RWPE2 (cell line): ENCODE results near the gene PODXL.

Experiments
- ATAC-seq: fragments of 200-7000 bp; cut with Tn5 transposase; 3 replicates; pipeline ENCODE4 v1.9.1; 2021; ENCODE audit warnings: low read depth
- DNase-seq: peaks from one replicate; pipeline ENCODE4 v3.0.0-alpha.2; 2020; ENCODE audit warnings: low spot score
- H3K27ac ChIP-seq: fragments of 450-650 bp; 2 replicates; pipeline ENCODE4 v1.5.1; 2017; ENCODE audit warnings: mild to moderate bottlenecking; ENCODE audit not compliant: poor library complexity, severe bottlenecking
- H3K27me3 ChIP-seq: fragments of 250-450 bp; sonication (Bioruptor Pico); 2 replicates; pipeline ENCODE4 v1.5.1; 2021; ENCODE audit warnings: mild to moderate bottlenecking, moderate library complexity; ENCODE audit not compliant: insufficient read depth, poor library complexity, severe bottlenecking
- H3K36me3 ChIP-seq: fragments of 250-450 bp; sonication (Bioruptor Pico); 2 replicates; pipeline ENCODE4 v1.5.1; 2020; ENCODE audit warnings: low read depth, mild to moderate bottlenecking, moderate library complexity
- H3K4me1 ChIP-seq: fragments of 250-450 bp; sonication (Bioruptor Pico); 2 replicates; pipeline ENCODE4 v1.5.1; 2021; ENCODE audit warnings: mild to moderate bottlenecking, moderate library complexity; ENCODE audit not compliant: insufficient read depth, poor library complexity, severe bottlenecking
- H3K4me3 ChIP-seq: fragments of 250-450 bp; sonication (Bioruptor Pico); 2 replicates; pipeline ENCODE4 v1.5.1; 2021; ENCODE audit warnings: mild to moderate bottlenecking, moderate library complexity; ENCODE audit not compliant: severe bottlenecking
- H3K9me3 ChIP-seq: fragments of 250-450 bp; sonication (Bioruptor Pico); 2 replicates; pipeline ENCODE4 v1.5.1; 2021; ENCODE audit warnings: mild to moderate bottlenecking, moderate library complexity; ENCODE audit not compliant: severe bottlenecking
- TF ChIP-seq, protein P1 (sequence below): fragments of 450-650 bp; IDR thresholded peaks from one replicate; pipeline ENCODE4 v1.5.1; 2017; ENCODE audit warnings: mild to moderate bottlenecking, moderate library complexity; ENCODE audit not compliant: poor library complexity, severe bottlenecking

The PODXL gene

DNA sequence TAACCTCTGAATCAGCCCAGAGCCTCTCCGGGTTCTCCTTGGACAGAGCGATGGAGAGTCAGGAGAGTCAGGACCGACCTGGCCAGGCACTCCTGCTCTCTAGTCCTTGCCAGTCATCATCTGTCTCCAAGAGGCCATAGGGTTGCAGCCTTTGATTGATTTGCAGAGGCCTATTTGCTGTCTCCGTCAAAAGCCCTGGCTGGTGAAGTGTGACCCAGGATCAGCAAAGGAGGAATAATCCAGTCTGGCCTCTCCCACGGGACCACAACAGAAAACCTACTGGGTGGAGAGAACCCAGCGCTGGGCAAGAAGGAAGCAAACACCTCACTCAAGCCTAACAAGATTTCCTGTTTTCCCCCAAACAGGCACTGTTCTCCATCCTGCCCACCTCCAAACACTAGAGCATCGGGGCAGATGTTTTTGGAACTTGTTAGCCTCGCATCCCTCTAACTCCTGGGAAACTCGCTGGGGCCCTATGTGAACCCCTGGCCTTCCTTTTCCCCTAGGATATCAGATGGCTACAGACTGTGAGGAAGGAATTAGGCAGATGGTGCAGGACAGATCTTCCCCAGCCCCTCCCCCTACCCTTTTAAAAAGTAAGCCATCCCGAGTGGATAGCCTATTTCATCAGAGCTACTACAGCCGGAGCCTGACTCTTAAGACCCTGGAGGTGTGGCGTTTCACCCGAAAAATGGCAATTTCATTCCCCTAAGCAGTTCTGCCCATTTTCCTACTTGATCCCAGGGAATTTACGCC, 54.3 kb downstream of the PODXL start:
- no peaks in the 10 kb centered on the region for H3K27me3 ChIP-seq
- no peak overlapping the region for H3K27ac ChIP-seq
- no peaks in the 10 kb centered on the region for H3K9me3 ChIP-seq
- TF ChIP-seq, protein P1, sequence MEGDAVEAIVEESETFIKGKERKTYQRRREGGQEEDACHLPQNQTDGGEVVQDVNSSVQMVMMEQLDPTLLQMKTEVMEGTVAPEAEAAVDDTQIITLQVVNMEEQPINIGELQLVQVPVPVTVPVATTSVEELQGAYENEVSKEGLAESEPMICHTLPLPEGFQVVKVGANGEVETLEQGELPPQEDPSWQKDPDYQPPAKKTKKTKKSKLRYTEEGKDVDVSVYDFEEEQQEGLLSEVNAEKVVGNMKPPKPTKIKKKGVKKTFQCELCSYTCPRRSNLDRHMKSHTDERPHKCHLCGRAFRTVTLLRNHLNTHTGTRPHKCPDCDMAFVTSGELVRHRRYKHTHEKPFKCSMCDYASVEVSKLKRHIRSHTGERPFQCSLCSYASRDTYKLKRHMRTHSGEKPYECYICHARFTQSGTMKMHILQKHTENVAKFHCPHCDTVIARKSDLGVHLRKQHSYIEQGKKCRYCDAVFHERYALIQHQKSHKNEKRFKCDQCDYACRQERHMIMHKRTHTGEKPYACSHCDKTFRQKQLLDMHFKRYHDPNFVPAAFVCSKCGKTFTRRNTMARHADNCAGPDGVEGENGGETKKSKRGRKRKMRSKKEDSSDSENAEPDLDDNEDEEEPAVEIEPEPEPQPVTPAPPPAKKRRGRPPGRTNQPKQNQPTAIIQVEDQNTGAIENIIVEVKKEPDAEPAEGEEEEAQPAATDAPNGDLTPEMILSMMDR = no peak
- H3K4me3 ChIP-seq = no peak overlapping the region
- H3K36me3 ChIP-seq = peaks cover 8% of the 10 kb centered on the region; the same call in 1 of the 2 replicates
- no peaks in the 10 kb centered on the region for H3K4me1 ChIP-seq
- ATAC-seq (peak; percentile 4; the same call in 1 of the 3 replicates), DNase-seq (no peak)

- ATAC-seq = peak; percentile 11; the same call in 1 of the 3 replicates
- H3K36me3 ChIP-seq = peaks cover 15% of the 10 kb centered on the region; the same call in 1 of the 2 replicates
Observed at GRCh38 chr7:131501422-131501821, 55.0 kb downstream of the PODXL start.

DNA sequence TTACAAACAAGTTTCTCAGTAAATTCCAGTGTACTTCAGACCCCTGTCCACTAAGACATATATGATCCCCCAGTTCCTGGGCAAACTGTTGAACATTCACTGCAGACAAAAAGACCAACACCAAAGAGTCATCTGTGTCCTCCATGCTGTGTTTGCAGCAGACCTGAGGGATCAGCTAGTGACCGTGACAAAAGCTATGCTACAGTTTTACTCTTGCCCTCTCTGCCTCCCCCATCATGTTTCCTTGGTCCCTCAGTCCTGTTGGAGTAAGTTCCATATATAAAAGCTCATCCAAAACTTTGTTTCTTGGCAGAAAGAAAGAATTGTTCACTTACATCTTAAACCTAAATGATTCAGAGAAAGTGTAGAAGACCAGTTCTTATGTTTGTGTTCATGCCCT, 56.1 kb downstream of the PODXL start:
- Histone ChIP-seq H3K27me3 (no peaks in the 10 kb centered on the region), H3K4me3 (no peak overlapping the region), H3K9me3 (no peaks in the 10 kb centered on the region), H3K27ac (no peak overlapping the region), H3K4me1 (no peaks in the 10 kb centered on the region), H3K36me3 (peaks cover 15% of the 10 kb centered on the region; the same call in 1 of the 2 replicates)
- ATAC-seq = no peak
- TF ChIP-seq, protein P1 = no peak
- no peak for DNase-seq

More at GRCh38 chr7:131501422-131501821, 55.0 kb downstream of the PODXL start:
- TF ChIP-seq, protein P1 = no peak
- no peak overlapping the region for H3K27ac ChIP-seq
- no peaks in the 10 kb centered on the region for H3K4me1 ChIP-seq
- no peak for DNase-seq
- H3K27me3 ChIP-seq = no peaks in the 10 kb centered on the region
- H3K4me3 ChIP-seq = no peak overlapping the region
- no peaks in the 10 kb centered on the region for H3K9me3 ChIP-seq

DNA sequence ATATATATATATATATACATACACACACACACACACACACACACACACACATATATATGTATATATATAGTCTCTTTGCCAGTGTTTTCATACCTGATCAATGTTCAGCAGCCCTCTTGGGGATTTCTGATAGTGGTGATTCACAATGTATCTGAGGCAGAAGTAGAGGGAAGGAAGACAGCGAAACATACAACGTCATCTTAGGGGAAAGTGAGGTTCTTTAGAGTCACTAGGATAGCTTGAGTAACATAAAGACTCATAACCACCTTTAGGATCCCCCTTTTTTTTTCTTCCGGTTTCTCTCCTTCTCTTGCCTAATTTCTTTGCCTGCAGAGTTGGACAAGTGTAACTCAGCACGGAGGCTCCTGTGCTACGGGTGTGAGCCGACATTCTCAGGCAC, 56.6 kb downstream of the PODXL start:
- Histone ChIP-seq H3K27ac (no peak overlapping the region), H3K36me3 (peaks cover 15% of the 10 kb centered on the region; the same call in 1 of the 2 replicates)
- no peak for ATAC-seq

More for the DNA sequence above, 56.6 kb downstream of the PODXL start:
- Histone ChIP-seq H3K4me1 (no peaks in the 10 kb centered on the region), H3K27me3 (no peaks in the 10 kb centered on the region), H3K9me3 (no peaks in the 10 kb centered on the region), H3K4me3 (no peak overlapping the region)
- TF ChIP-seq, protein P1 = no peak
- DNase-seq = no peak
